Glutamatergic neuron (in vitro differentiated cells): ENCODE measurements around the gene NGDN. TPM values are rescaled to one million over a fixed set of nuclear protein-coding genes. Genes with fewer than 3 reads are reported as not detected.

ENCODE experiments used
- DNase-seq: peaks from one replicate; pipeline ENCODE4 v3.0.0; 2022
- H3K27ac Mint-ChIP-seq: one replicate; pipeline ENCODE4 v1.8.0; 2020; ENCODE audit warnings: mild to moderate bottlenecking, mixed read lengths, inconsistent platforms; ENCODE audit not compliant: unreplicated experiment
- H3K27me3 Mint-ChIP-seq: one replicate; pipeline ENCODE4 v1.8.0; 2020; ENCODE audit warnings: mild to moderate bottlenecking, moderate library complexity, mixed read lengths, inconsistent platforms; ENCODE audit not compliant: unreplicated experiment
- H3K36me3 Mint-ChIP-seq: one replicate; pipeline ENCODE4 v1.8.0; 2020; ENCODE audit warnings: mild to moderate bottlenecking, mixed read lengths, inconsistent platforms; ENCODE audit not compliant: unreplicated experiment
- H3K4me1 Mint-ChIP-seq: one replicate; pipeline ENCODE4 v1.8.0; 2020; ENCODE audit warnings: mild to moderate bottlenecking, low read depth, mixed read lengths, inconsistent platforms; ENCODE audit not compliant: unreplicated experiment
- H3K4me3 Mint-ChIP-seq: one replicate; pipeline ENCODE4 v1.8.0; 2020; ENCODE audit warnings: mild to moderate bottlenecking, mixed read lengths, inconsistent platforms; ENCODE audit not compliant: unreplicated experiment
- H3K9me3 Mint-ChIP-seq: one replicate; pipeline ENCODE4 v1.8.0; 2020; ENCODE audit warnings: mild to moderate bottlenecking, moderate library complexity, mixed read lengths, inconsistent platforms; ENCODE audit not compliant: unreplicated experiment
- CTCF ChIP-seq: fragments of 200-600 bp; sonication (generic); IDR thresholded peaks from one replicate; pipeline ENCODE4 v1.5.0; 2021; ENCODE audit not compliant: partially characterized antibody, unreplicated experiment
- total RNA-seq: library from RNA; stranded (reverse); fragmentation: NEBNext Ultra II Directional; extraction: Animal tissue kit (Norgen Biotek cat#: 25700); gene quantifications from one replicate; pipeline ENCODE4 v1.2.1, GENCODE V29; 2021; ENCODE audit not compliant: unreplicated experiment

NGDN gene
- total RNA-seq, 1 donor from 2014 or later, result 46.5 TPM

- Mint-ChIP-seq H3K4me3 (no peak overlapping the region), H3K27ac (no peak overlapping the region), H3K27me3 (peaks cover 2% of the 10 kb centered on the region)
These were observed 23.2 kb downstream of the NGDN start for GRCh38 chr14:23492618-23493272.

GRCh38 chr14:23494223-23494622 lies 24.7 kb downstream of the NGDN start:
- H3K4me3 Mint-ChIP-seq, result no peak overlapping the region
- no peaks in the 10 kb centered on the region for H3K9me3 Mint-ChIP-seq
- no peak overlapping the region for H3K27ac Mint-ChIP-seq
- no peaks in the 10 kb centered on the region for H3K36me3 Mint-ChIP-seq
- no peak for TF ChIP-seq CTCF
- H3K4me1 Mint-ChIP-seq, result no peaks in the 10 kb centered on the region
- DNase-seq, result no peak
- H3K27me3 Mint-ChIP-seq, result peaks cover 2% of the 10 kb centered on the region

More at GRCh38 chr14:23492618-23493272, 23.2 kb downstream of the NGDN start:
- Mint-ChIP-seq H3K9me3 (no peaks in the 10 kb centered on the region), H3K4me1 (no peaks in the 10 kb centered on the region), H3K36me3 (no peaks in the 10 kb centered on the region)
- no peak for TF ChIP-seq CTCF
- no peak for DNase-seq

- no peak for DNase-seq
- no peaks in the 10 kb centered on the region for H3K36me3 Mint-ChIP-seq
- peaks cover 10% of the 10 kb centered on the region for H3K27me3 Mint-ChIP-seq
- H3K27ac Mint-ChIP-seq, result no peak overlapping the region
- H3K4me1 Mint-ChIP-seq, result peaks cover 16% of the 10 kb centered on the region
- no peak for TF ChIP-seq CTCF
- H3K4me3 Mint-ChIP-seq, result no peak overlapping the region
- peaks cover 4% of the 10 kb centered on the region for H3K9me3 Mint-ChIP-seq
These were observed 42.7 kb downstream of the NGDN start for GRCh38 chr14:23512156-23512555.

- peaks cover 23% of the 10 kb centered on the region for H3K4me1 Mint-ChIP-seq
- no peaks in the 10 kb centered on the region for H3K36me3 Mint-ChIP-seq
- H3K4me3 Mint-ChIP-seq, result no peak overlapping the region
- peaks cover 10% of the 10 kb centered on the region for H3K27me3 Mint-ChIP-seq
- DNase-seq, result no peak
- no peak overlapping the region for H3K27ac Mint-ChIP-seq
- no peak for TF ChIP-seq CTCF
- peaks cover 4% of the 10 kb centered on the region for H3K9me3 Mint-ChIP-seq
These were observed 43.7 kb downstream of the NGDN start for GRCh38 chr14:23513005-23513817.
